ENCODE data around the gene OLFM1.

The OLFM1 gene

DNA sequence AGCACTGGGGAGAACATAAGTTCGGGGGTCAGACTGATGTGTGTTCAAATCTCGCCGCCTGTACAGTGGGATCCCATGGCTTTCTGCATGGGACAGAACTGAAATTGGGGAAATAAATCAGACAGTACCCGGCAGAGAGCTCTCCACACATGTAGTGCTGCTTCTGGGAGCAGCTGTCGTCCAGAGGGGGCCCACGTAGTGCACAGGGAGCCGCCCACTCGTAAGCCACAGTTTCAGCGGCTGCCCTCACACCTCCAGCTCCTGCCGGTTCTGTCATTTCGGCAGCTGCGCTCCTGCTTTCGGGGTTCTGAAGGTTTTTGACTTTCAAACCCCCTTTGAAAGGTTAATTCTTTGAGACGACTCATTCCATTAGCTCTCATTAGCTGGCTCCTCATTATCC is 83.1 kb downstream of the OLFM1 start:
- TF ChIP-seq GABPA (IDR thresholded peaks at IDR 0.05; ENCODE audit: low read depth) (no peak), SPI1 (IDR thresholded peaks at IDR 0.05; ENCODE audit: borderline replicate concordance, low read depth) (no peak), POLR2AphosphoS5 (IDR thresholded peaks at IDR 0.05; ENCODE audit: low read depth) (no peak)
- TF ChIP-seq, protein P1, sequence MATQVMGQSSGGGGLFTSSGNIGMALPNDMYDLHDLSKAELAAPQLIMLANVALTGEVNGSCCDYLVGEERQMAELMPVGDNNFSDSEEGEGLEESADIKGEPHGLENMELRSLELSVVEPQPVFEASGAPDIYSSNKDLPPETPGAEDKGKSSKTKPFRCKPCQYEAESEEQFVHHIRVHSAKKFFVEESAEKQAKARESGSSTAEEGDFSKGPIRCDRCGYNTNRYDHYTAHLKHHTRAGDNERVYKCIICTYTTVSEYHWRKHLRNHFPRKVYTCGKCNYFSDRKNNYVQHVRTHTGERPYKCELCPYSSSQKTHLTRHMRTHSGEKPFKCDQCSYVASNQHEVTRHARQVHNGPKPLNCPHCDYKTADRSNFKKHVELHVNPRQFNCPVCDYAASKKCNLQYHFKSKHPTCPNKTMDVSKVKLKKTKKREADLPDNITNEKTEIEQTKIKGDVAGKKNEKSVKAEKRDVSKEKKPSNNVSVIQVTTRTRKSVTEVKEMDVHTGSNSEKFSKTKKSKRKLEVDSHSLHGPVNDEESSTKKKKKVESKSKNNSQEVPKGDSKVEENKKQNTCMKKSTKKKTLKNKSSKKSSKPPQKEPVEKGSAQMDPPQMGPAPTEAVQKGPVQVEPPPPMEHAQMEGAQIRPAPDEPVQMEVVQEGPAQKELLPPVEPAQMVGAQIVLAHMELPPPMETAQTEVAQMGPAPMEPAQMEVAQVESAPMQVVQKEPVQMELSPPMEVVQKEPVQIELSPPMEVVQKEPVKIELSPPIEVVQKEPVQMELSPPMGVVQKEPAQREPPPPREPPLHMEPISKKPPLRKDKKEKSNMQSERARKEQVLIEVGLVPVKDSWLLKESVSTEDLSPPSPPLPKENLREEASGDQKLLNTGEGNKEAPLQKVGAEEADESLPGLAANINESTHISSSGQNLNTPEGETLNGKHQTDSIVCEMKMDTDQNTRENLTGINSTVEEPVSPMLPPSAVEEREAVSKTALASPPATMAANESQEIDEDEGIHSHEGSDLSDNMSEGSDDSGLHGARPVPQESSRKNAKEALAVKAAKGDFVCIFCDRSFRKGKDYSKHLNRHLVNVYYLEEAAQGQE (IDR thresholded peaks at IDR 0.05; ENCODE audit: insufficient replicate concordance, low read depth) = no peak
- TF ChIP-seq, protein P2, sequence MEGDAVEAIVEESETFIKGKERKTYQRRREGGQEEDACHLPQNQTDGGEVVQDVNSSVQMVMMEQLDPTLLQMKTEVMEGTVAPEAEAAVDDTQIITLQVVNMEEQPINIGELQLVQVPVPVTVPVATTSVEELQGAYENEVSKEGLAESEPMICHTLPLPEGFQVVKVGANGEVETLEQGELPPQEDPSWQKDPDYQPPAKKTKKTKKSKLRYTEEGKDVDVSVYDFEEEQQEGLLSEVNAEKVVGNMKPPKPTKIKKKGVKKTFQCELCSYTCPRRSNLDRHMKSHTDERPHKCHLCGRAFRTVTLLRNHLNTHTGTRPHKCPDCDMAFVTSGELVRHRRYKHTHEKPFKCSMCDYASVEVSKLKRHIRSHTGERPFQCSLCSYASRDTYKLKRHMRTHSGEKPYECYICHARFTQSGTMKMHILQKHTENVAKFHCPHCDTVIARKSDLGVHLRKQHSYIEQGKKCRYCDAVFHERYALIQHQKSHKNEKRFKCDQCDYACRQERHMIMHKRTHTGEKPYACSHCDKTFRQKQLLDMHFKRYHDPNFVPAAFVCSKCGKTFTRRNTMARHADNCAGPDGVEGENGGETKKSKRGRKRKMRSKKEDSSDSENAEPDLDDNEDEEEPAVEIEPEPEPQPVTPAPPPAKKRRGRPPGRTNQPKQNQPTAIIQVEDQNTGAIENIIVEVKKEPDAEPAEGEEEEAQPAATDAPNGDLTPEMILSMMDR (IDR thresholded peaks at IDR 0.05; ENCODE audit: insufficient read depth, low read length) = no peak
- Histone ChIP-seq H3K27me3 (ENCODE audit: insufficient read depth, poor library complexity, severe bottlenecking) (no peaks in the 10 kb centered on the region), H3K27ac (replicated peaks) (no peak overlapping the region), H3K4me3 (replicated peaks; ENCODE audit: insufficient read depth, low read length) (no peak overlapping the region)
- no peak for DNase-seq (ENCODE audit: low read depth in 1 of 2, low spot score in 1 of 2)

Measured in HL-60 (cell line).